Esophagus squamous epithelium (tissue), 4 donors: ENCODE data around the gene NIN.

Source experiments
- CTCF ChIP-seq, 6 experiments: fragments of 450-650 bp in 4 of 6; fragments of 200-600 bp in 2 of 6; sonication (generic) in 2 of 6; IDR thresholded peaks; one replicate each; pipeline ENCODE4 v1.5.1; 2016 to 2019; ENCODE audit warnings: antibody characterized with exemption in 6 of 6, mild to moderate bottlenecking in 4 of 6, moderate library complexity in 4 of 6
- POLR2A ChIP-seq, 4 donors: fragments of 450-650 bp; IDR thresholded peaks; one replicate each; pipeline ENCODE4 v1.6.1; 2017; ENCODE audit warnings: antibody characterized with exemption in 4 of 4, mild to moderate bottlenecking in 4 of 4, moderate library complexity in 3 of 4

- TF ChIP-seq CTCF (IDR thresholded peaks at IDR 0.05) (no peak), POLR2A (IDR thresholded peaks at IDR 0.05) (no peak)
These were observed 125.9 kb downstream of the NIN start for GRCh38 chr14:50705026-50705593.
